T-helper 17 cell (primary cell): ENCODE measurements around the gene ZNF583. TPM values are rescaled to one million over a fixed set of nuclear protein-coding genes. Genes with fewer than 3 reads are reported as not detected.

Experiments
- ATAC-seq: fragments of 150-1000 bp; cut with Tn5 transposase; 2 replicates; pipeline ENCODE4 v1.10.0; 2021; ENCODE audit warnings: mild to moderate bottlenecking, moderate library complexity
- DNase-seq, 3 donors: peaks; one replicate each; pipeline versions ENCODE4 v3.0.0 to v3.0.0-alpha.2; 2020 to 2021
- H3K9me3 ChIP-seq: one replicate; pipeline ENCODE4 v1.7.0; 2013; ENCODE audit warnings: low read length, mild to moderate bottlenecking; ENCODE audit not compliant: control insufficient read depth, poor library complexity, severe bottlenecking
- H3K27ac Mint-ChIP-seq: one replicate; pipeline ENCODE4 v1.8.0; 2022; ENCODE audit warnings: mild to moderate bottlenecking, moderate library complexity, mixed read lengths
- H3K27me3 Mint-ChIP-seq: one replicate; pipeline ENCODE4 v1.8.0; 2022; ENCODE audit warnings: mixed read lengths
- H3K36me3 Mint-ChIP-seq: one replicate; pipeline ENCODE4 v1.8.0; 2022; ENCODE audit warnings: low read depth, mixed read lengths
- H3K4me1 Mint-ChIP-seq: one replicate; pipeline ENCODE4 v1.8.0; 2022; ENCODE audit warnings: mild to moderate bottlenecking, mixed read lengths
- H3K4me3 Mint-ChIP-seq: one replicate; pipeline ENCODE4 v1.8.0; 2022; ENCODE audit warnings: mild to moderate bottlenecking, moderate library complexity, mixed read lengths
- total RNA-seq, 4 donors: library from RNA in 2 of 4; stranded (reverse) in 2 of 4; gene quantifications; one replicate each; pipeline ENCODE4 v1.2.3 and lab custom pipeline; 2022 to 2026

Gene ZNF583
- 1 to 10 TPM; 1.7 to 2.7 TPM for total RNA-seq
- 7.6 to 24.7 reads per million in 2 donors for total RNA-seq (lab: John Stamatoyannopoulos, UW)

DNA sequence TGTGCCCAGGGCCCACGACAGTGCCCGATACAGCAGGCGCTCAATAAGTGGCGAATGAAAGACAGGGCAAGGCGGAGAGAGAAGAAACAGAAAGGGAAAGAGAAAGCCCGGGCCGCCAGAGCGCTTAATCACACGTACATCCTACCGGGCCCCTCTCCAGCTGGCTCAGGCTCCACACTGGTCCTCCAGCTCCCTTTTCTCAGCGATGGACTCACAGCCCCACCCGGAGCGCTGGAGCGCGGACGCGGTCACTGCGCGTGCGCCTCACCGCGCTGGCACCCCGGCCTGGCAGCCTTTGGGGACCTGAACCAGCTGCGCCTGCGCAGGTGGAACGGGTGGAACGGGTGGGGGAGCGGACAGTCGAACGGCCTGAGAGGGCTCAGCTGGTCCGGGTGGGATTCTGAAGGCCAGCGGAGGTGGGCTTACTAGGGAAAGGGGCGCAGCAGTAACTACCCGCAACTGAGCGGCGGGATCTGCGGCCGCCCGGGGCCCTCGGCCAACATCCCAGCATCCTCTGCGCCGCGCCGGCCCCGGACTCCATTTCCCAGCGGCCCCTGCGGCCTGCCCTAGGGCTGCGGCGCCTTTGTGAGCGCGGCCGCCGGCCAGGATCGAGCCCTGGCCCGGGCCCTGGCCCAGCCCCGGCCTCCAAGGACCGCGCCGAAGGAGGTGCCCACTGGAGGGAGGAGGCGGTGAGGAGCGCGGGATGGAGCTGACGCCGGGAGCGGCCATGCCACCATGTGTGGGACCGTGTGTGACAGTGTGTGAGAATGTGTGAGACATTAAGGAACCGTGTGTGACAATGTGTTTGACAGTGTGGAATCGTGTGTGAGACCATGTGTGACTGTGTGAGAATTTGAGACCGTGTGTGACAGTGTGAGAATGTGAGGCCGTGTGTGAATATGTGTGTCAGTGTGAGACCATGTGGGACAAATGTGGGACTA, at the start of gene ZNF583:
Gene ZNF583 (plus strand): TSS at position 569 of the 941 bp plus-strand sequence. CDS start 2,783 bp downstream, outside the sequence.
- Mint-ChIP-seq H3K4me3 (peak within 1 kb of the TSS; percentile 78), H3K27me3 (no peaks in the 10 kb centered on the region), H3K4me1 (peaks cover 10% of the 10 kb centered on the region), H3K36me3 (peaks cover 11% of the 10 kb centered on the region), H3K27ac (peak within 1 kb of the TSS; percentile 89)
- DNase-seq (peak; percentile 84 to 89 (median 86)), ATAC-seq (peak; percentile 92)
- peaks cover 2% of the 10 kb centered on the region for H3K9me3 ChIP-seq

GRCh38 chr19:56355517-56355916, 48.6 kb upstream of the ZNF583 start:
- H3K4me1 Mint-ChIP-seq, result no peaks in the 10 kb centered on the region
- peaks cover 16% of the 10 kb centered on the region for H3K27me3 Mint-ChIP-seq
- no peaks in the 10 kb centered on the region for H3K9me3 ChIP-seq
- DNase-seq (no peak), ATAC-seq (no peak)
- no peak overlapping the region for H3K27ac Mint-ChIP-seq
- peaks cover 7% of the 10 kb centered on the region for H3K36me3 Mint-ChIP-seq
- no peak overlapping the region for H3K4me3 Mint-ChIP-seq

- peaks cover 3% of the 10 kb centered on the region for H3K9me3 ChIP-seq
- H3K27ac Mint-ChIP-seq, result no peak overlapping the region
- DNase-seq, result no peak
- peaks cover 15% of the 10 kb centered on the region for H3K27me3 Mint-ChIP-seq
- no peaks in the 10 kb centered on the region for H3K4me1 Mint-ChIP-seq
- no peak overlapping the region for H3K4me3 Mint-ChIP-seq
- peaks cover 7% of the 10 kb centered on the region for H3K36me3 Mint-ChIP-seq
- no peak for ATAC-seq
Measured at GRCh38 chr19:56356944-56357343, 47.2 kb upstream of the ZNF583 start.

- peaks cover 8% of the 10 kb centered on the region for H3K9me3 ChIP-seq
- peaks cover 7% of the 10 kb centered on the region for H3K36me3 Mint-ChIP-seq
Measured at GRCh38 chr19:56360841-56361240, 43.3 kb upstream of the ZNF583 start.

DNA sequence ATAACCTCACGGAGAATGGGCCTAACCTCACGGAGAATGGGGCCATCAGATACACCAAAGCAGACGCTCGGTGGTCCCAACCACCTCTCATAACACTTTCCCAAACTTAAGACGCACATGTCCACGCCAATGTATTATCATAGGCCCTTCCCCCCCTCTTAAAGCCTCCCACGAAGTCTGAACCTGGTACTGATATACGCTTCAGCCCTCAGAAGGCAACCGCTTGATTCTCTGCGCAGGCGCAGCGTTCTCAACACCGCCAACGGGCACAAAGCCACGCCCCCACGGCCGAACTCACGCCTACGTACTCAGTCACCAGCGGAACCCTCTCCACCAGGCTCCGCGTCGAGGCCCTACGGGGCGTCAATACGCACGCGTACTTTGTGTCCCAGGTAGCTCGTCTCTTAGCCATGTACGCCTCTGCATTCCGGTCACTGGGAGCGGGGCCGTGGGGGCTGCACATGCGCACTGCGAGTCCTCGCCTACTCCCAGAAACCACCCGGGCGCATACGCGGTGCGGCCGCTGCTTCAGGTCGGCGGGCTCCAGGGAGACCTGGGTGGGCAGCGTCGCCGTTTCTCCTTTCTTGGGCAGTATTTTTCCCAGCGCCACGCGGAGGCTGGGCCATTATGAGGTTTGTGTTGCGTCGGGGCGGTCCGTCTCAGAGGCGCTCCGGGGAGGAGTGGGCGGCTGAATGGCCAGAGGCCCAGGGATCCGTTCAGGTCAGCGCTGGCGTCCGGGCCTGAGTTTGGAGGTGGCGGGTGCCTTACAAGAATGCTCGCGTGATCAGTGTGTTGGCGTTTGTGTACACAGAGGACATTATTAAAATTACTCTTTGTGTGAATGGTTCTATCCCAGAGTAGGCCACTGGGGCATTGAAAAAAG, 36.1 kb upstream of the ZNF583 start:
- Mint-ChIP-seq H3K27ac (peak overlapping the region; percentile 6), H3K36me3 (no peaks in the 10 kb centered on the region), H3K4me1 (peaks cover 3% of the 10 kb centered on the region), H3K4me3 (peak overlapping the region; percentile 83), H3K27me3 (no peaks in the 10 kb centered on the region)
- peak; percentile 30 to 53 (median 47) for DNase-seq
- peaks cover 11% of the 10 kb centered on the region for H3K9me3 ChIP-seq
- peak; percentile 95 for ATAC-seq

More at GRCh38 chr19:56360841-56361240, 43.3 kb upstream of the ZNF583 start:
- Mint-ChIP-seq H3K27me3 (no peaks in the 10 kb centered on the region), H3K4me1 (no peaks in the 10 kb centered on the region), H3K4me3 (no peak overlapping the region), H3K27ac (no peak overlapping the region)
- ATAC-seq, result no peak
- DNase-seq, result no peak

DNA sequence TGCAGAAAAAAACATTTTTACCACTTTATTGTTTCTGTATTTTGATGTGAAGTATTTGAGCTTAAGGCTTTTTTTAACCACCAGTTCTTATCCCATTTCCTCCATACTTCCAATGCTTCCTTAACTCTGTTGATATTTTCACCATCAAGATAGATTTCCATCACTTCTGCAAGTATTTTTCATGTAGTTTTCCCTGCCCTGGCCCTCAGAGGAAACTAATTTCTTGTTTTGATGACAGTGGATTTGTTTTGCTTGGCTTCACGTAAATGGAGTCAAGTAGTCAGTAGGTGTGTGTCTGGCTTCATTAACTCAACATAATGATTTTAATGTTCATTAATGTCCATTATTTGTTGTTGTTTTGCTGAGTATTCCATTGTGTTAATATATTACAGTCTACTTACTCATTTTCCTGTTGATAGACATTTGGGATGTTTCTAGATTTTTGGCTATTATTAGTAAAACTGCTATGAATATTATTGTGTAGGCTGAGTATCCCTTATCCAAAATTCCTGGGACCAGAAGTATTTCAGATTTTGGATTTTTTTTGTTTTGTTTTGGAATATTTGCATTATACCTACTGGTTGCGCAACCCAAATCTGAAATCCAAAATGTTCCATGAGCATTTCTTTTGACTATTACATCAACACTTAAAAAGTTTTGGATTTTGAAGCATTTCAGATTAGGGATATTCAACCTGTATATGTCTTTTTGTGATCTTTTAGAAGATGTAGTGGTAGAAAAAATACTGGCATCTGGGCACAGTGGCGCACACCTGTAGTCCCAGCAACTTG, 34.1 kb upstream of the ZNF583 start:
- Mint-ChIP-seq H3K36me3 (peaks cover 2% of the 10 kb centered on the region), H3K27me3 (no peaks in the 10 kb centered on the region), H3K4me1 (peaks cover 3% of the 10 kb centered on the region), H3K27ac (no peak overlapping the region), H3K4me3 (no peak overlapping the region)
- no peak for DNase-seq
- peaks cover 14% of the 10 kb centered on the region for H3K9me3 ChIP-seq
- ATAC-seq, result no peak

GRCh38 chr19:56372281-56372680, 31.9 kb upstream of the ZNF583 start:
- Mint-ChIP-seq H3K4me3 (no peak overlapping the region), H3K36me3 (peaks cover 6% of the 10 kb centered on the region), H3K27ac (no peak overlapping the region), H3K27me3 (no peaks in the 10 kb centered on the region), H3K4me1 (peaks cover 3% of the 10 kb centered on the region)
- H3K9me3 ChIP-seq, result peaks cover 22% of the 10 kb centered on the region
- ATAC-seq (no peak), DNase-seq (no peak)

GRCh38 chr19:56377105-56377924, 26.8 kb upstream of the ZNF583 start:
- no peak for DNase-seq
- Mint-ChIP-seq H3K36me3 (peaks cover 7% of the 10 kb centered on the region), H3K4me3 (no peak overlapping the region), H3K27ac (no peak overlapping the region), H3K4me1 (no peaks in the 10 kb centered on the region), H3K27me3 (no peaks in the 10 kb centered on the region)
- peaks cover 23% of the 10 kb centered on the region for H3K9me3 ChIP-seq
- no peak for ATAC-seq

DNA sequence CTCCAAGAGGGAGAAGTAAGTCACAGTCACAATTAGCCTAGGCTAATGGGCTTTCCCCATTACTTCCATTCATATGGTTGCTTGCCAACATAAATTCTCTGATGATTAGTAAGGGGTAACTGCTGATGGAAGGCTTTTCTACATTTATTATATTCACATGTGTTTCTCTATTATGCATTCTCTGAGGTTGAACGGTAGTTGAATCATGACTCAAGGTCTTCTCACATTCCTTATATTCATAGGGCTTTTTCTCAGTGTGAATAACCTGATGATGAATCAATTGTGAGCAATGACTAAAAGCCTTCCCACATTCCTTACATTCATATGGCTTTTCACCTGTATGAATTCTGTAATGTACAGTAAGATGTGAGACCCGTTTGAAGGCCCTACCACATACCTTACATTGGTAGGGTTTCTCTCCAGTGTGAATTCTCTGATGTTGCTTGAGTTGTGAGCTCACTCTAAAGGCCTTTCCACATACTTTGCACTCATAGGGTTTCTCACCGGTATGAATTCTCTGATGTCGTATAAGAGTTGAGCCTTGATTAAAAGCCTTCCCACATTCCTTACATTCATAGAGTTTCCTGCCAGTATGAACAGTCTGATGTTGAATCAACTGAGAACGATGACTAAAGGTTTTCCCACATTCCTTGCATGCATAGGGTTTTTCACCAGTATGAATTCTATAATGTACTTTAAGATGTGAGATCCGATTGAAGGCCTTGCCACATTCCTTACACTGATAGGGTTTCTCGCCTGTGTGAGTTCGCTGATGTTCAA, 20.1 kb upstream of the ZNF583 start:
- ATAC-seq (no peak), DNase-seq (no peak)
- peaks cover 17% of the 10 kb centered on the region for H3K9me3 ChIP-seq
- Mint-ChIP-seq H3K36me3 (peaks cover 3% of the 10 kb centered on the region), H3K4me3 (no peak overlapping the region), H3K4me1 (no peaks in the 10 kb centered on the region), H3K27me3 (no peaks in the 10 kb centered on the region), H3K27ac (no peak overlapping the region)

DNA sequence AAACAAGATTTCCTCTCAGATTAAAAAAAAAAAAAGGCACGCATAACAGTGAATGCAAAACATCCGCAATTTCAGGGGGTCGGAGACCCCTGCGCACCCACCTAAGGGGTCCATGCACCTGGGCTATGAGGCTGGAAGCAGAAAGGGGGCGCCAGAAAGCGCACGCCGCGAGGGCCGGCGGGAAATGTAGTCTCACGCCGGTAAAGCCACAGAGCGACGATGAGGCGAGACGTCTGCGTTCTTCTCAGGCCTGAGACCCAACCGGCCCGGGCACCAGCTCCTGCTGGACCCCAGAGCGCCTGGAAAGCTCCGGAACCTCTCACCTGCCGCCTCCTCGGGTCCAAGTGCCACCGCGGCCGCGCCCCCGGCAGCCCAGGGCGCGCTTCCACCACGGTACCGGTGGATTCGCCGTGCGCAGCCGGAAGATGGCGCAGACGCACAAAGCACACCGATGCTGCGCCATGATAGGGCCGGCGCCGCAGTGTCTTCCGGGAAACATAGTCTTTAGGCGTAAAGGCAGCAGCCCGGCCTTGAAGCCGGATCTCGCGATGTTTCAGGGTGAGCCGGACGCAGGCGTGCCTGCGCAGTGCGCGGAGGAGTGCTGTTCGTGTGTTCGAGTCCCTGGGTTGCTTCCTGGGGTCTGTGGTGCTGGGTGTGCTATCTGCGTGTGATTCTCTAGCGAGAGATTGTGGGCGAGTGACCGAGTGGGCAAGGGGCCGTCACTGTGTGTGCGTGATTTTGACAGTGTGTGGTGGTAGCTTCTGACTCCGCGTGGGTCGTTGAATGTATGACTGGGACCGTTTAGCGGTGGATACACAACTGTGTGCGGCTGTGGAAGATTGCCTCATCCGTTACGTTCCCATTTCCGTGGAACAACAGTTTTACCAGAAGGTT, 10.8 kb upstream of the ZNF583 start, which contains the start of gene ZNF582:
Gene ZNF582 (minus strand): TSS at position 416 of the 894 bp plus-strand sequence. CDS start 1,782 bp downstream, outside the sequence.
- no peaks in the 10 kb centered on the region for H3K27me3 Mint-ChIP-seq
- H3K4me3 Mint-ChIP-seq, result peak within 1 kb of the TSS; percentile 78
- ATAC-seq, result peak; percentile 98
- peak; percentile 74 to 85 (median 79) for DNase-seq
- peaks cover 12% of the 10 kb centered on the region for H3K36me3 Mint-ChIP-seq
- H3K27ac Mint-ChIP-seq, result peak within 1 kb of the TSS; percentile 59
- no peaks in the 10 kb centered on the region for H3K9me3 ChIP-seq
- H3K4me1 Mint-ChIP-seq, result peaks cover 2% of the 10 kb centered on the region
